NCI-H1694 treated with DMSO at 0.1 percent for 48 hours (cell line): ENCODE data around the gene TMA7.
"Not testable (repeated sequence)": the region's sequence is repeated elsewhere in the genome, so short reads cannot be mapped to it uniquely, and the experiment has no call there.

ENCODE experiments used
- DNase-seq: peaks from one replicate; lab custom pipeline; 2025; lab: John Stamatoyannopoulos, UW

Gene TMA7

DNA sequence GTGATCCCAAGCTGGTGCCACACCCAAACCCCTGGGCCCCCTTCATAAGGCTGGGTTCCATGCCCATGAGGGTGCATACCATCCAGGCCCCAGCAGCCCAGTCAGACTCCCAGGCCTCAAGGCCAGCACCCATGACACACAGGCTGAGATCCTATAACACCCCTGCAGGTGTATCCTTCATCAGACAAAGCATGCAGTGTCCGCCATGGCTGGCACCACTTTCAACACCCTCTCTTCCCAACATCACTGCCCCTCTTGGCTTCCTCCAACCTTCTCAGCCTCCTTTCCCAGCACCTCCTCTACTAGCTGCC is 3.6 kb upstream of the TMA7 start:
- DNase-seq, result no peak

GRCh38 chr3:48436855-48437254 is 3.2 kb upstream of the TMA7 start:
- DNase-seq, result no peak

DNA sequence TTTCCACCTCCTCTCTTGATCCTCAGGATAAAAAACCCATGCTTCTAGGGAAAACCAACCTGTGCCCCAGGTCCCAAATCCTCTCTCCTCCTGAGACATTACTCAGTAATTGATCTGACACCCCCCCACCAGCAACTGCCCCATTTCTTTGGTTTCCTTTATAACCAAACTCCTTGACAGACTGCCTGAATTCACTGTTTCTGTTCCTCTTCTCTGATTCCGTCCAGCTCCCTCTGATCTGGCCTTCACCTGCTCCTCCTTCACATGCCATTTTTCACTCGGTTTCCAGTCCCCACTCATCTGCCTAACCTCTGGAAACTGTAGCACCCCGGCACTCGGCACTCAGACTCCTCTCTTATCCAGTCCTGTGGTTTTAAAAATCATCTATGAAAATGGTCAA is 2.2 kb upstream of the TMA7 start:
- DNase-seq, result no peak

DNA sequence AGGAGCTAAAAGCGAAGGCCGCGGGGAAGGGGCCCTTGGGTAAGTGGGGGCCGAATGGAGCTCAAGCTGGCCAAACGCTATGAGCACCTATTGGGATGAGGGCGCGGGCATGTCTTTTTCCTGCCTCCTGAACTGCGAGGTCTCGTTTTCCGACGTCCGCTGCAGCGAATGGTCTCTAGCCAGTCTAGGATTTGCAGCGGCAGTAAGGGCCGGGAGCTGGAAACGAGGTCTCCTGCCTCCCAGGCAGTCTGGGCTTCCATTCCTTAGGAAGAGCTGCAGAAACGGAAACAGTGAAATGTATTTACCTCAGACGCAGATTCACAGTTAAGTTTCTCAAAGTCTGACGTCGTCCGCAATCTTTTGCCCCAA is 517 bp downstream of the TMA7 start:
- no peak for DNase-seq

- DNase-seq, result no peak
Measured at GRCh38 chr3:48441940-48442339, 1.9 kb downstream of the TMA7 start.

- DNase-seq, result no peak
Measured at GRCh38 chr3:48445277-48445882, 5.3 kb downstream of the TMA7 start.

- DNase-seq, result no peak
Measured at GRCh38 chr3:48446043-48446424, 6.0 kb downstream of the TMA7 start.

DNA sequence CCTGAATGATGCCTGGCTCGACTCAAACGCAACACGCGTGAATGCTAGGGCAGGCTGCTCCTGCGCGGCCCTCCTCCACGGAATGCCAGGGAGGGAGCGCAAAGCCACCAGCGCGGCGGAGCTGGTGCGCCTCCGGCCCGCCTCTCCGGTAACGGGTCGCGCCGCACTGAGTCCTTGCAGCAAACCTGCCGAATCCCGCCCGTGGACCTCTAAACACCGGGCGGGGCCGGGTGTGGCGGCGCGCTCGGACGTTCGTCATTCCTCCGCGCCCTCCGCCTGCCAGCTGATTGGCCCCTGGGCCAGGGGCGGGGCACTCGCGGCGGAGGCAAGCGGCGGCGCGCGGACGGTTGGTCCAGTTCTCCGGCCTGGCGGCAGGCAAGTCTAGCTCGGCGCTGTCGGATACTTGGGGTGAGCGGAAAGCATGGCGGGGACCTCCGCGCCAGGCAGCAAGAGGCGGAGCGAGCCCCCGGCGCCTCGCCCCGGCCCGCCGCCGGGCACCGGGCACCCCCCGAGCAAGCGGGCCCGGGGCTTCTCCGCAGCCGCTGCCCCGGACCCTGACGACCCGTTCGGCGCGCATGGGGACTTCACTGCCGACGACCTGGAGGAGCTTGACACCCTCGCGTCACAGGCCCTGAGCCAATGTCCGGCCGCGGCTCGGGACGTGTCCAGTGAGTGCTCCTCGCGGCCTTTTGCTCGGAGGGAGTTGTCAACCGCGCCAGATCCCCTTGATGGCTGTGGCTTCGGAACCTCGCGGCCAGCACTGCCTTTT is 6.6 kb downstream of the TMA7 start, which contains the start of gene ATRIP:
ATRIP (plus strand) TSS at position 313 of the 769 bp plus-strand sequence; CDS start at position 422, 109 bp downstream.
- DNase-seq, result peak; percentile 29

DNA sequence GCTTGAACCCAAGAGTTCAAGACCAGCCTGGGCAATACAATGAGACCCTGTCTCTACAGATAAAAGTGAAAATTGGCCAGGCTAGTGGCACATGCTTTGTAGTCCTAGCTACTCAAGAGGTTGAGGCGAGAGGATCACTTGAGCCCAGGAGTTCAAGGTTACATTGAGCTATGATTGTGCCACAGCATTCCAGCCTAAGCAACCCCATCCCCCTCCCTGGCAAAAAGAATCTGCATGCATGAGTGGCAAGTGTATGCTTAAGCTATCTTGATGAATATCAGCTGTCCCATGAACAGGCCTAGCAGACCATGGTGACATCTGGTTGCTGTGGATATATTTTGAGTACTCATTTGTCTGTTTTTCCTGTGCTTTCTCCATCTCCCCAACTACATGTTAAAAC is 11.2 kb downstream of the TMA7 start:
- no peak for DNase-seq

GRCh38 chr3:48456456-48456855 is 16.4 kb downstream of the TMA7 start:
- DNase-seq, result no peak

GRCh38 chr3:48459331-48459730 is 19.3 kb downstream of the TMA7 start:
- DNase-seq, result no peak

GRCh38 chr3:48459773-48460516 is 19.9 kb downstream of the TMA7 start:
- DNase-seq, result no peak

DNA sequence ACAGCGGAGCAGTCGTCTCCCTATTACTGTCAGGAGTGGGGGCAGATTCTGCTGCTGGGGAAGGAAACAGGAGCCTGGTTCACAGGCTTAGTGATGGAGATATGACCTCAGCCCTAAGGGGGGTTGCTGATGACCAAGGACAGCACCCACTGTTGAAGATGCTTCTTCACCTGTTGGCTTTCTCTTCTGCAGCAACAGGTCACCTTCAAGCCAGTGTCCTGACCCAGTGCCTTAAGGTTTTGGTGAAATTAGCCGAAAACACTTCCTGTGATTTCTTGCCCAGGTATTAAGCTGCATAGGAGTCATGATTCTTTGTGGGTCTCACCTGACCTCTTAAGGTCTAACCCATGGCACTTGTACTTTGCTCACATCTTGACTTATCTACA is 20.5 kb downstream of the TMA7 start:
- DNase-seq, result no peak

GRCh38 chr3:48461767-48462166 is 21.7 kb downstream of the TMA7 start:
- not testable (repeated sequence) for DNase-seq

- DNase-seq, result no peak
Measured at GRCh38 chr3:48463703-48464102, 23.6 kb downstream of the TMA7 start.

DNA sequence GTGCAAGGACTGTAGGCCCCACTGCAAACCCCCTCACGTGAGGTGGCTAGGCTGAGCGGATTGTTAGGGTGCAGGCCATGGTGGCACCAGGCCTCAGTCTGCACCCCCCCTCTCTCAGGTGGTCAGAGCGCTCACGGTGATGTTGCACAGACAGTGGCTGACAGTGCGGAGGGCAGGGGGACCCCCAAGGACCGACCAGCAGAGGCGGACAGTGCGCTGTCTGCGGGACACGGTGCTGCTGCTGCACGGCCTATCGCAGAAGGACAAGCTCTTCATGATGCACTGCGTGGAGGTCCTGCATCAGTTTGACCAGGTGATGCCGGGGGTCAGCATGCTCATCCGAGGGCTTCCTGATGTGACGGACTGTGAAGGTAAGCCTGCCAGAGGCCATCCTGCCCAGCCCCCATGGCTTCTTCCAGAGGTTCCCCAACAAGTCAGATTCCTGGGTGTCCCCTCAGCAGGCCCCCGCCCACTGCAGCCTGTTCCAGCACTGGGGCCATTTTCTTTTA is 24.7 kb downstream of the TMA7 start:
- no peak for DNase-seq

GRCh38 chr3:48465237-48465530 is 25.1 kb downstream of the TMA7 start:
- DNase-seq, result no peak

GRCh38 chr3:48465531-48466378 is 25.7 kb downstream of the TMA7 start:
- no peak for DNase-seq

- DNase-seq, result no peak
Measured at GRCh38 chr3:48466386-48467109, 26.5 kb downstream of the TMA7 start.

- no peak for DNase-seq
Measured at GRCh38 chr3:48467110-48467454, 27.0 kb downstream of the TMA7 start.

- DNase-seq, result no peak
Measured at GRCh38 chr3:48467473-48468267, 27.6 kb downstream of the TMA7 start.
